Epithelial cell of proximal tubule (primary cell): ENCODE data around the gene SIRT1. TPM values are rescaled to one million over a fixed set of nuclear protein-coding genes. Genes with fewer than 3 reads are reported as not detected.
"Not testable (repeated sequence)": the region's sequence is repeated elsewhere in the genome, so short reads cannot be mapped to it uniquely, and the experiment has no call there.

Source experiments
- DNase-seq: peaks from one replicate; pipeline ENCODE4 v3.0.0-alpha.2; 2011; ENCODE audit warnings: low read depth
- H3K4me3 ChIP-seq: 2 replicates; pipeline ENCODE4 v1.5.1; 2011; ENCODE audit warnings: low read depth, mild to moderate bottlenecking, low read length
- CTCF ChIP-seq: conservative IDR thresholded peaks from 2 replicates; pipeline ENCODE4 v1.5.1; 2012; ENCODE audit warnings: low read depth, mild to moderate bottlenecking, low read length
- total RNA-seq: library from RNA; depleted of rRNA; stranded (reverse); fragments of >200 nt; gene quantifications from 2 replicates; pipeline ENCODE4 v1.2.3, GENCODE V29; 2015

The SIRT1 gene
- 9.3 and 10.5 TPM in 2 replicates for total RNA-seq

GRCh38 chr10:67884313-67884841, at the start of gene SIRT1:
SIRT1 (plus strand) TSS chr10:67884656; CDS start chr10:67884722, 66 bp downstream.
- TF ChIP-seq CTCF: no peak
- DNase-seq: peak; percentile 42
- H3K4me3 ChIP-seq: peak within 1 kb of the TSS; percentile 84

GRCh38 chr10:67835541-67836394, 48.7 kb upstream of the SIRT1 start:
- H3K4me3 ChIP-seq, DNase-seq: not testable (repeated sequence)

- DNase-seq: no peak
- TF ChIP-seq CTCF: no peak
- H3K4me3 ChIP-seq: no peak overlapping the region
Measured at GRCh38 chr10:67836488-67836887, 48.0 kb upstream of the SIRT1 start.

- peak overlapping the region; percentile 52 for H3K4me3 ChIP-seq
- TF ChIP-seq CTCF: no peak
- DNase-seq: no peak
Measured at GRCh38 chr10:67836972-67837371, 47.5 kb upstream of the SIRT1 start.

- DNase-seq: no peak
- TF ChIP-seq CTCF: no peak
Measured at GRCh38 chr10:67837541-67838314, 46.7 kb upstream of the SIRT1 start, which contains the start of gene DNAJC12. DNAJC12 (minus strand) TSS chr10:67838188; CDS start chr10:67838011, 177 bp downstream.

GRCh38 chr10:67839511-67839910, 44.9 kb upstream of the SIRT1 start:
- DNase-seq, H3K4me3 ChIP-seq: not testable (repeated sequence)

More at GRCh38 chr10:67837541-67838314, 46.7 kb upstream of the SIRT1 start, which contains the start of gene DNAJC12:
- H3K4me3 ChIP-seq: peak within 1 kb of the TSS; percentile 52

- DNase-seq: no peak
- no peak for TF ChIP-seq CTCF
- H3K4me3 ChIP-seq: no peak overlapping the region
Measured at GRCh38 chr10:67839951-67840350, 44.5 kb upstream of the SIRT1 start.
